HFF-Myc (cell line): ENCODE measurements around the gene TAF11.

ENCODE experiments used
- DNase-seq: peaks from one replicate; pipeline ENCODE4 v3.0.0-alpha.2; 2011; ENCODE audit warnings: low read depth; ENCODE audit errors: extremely low read depth
- H3K4me3 ChIP-seq: replicated peaks from 2 replicates; pipeline ENCODE4 v1.5.1; 2011; ENCODE audit warnings: low read depth, mild to moderate bottlenecking, control low read depth, low read length
- TF ChIP-seq, protein P1 (sequence below): IDR thresholded peaks from 2 replicates; pipeline ENCODE4 v1.5.1; 2012; ENCODE audit warnings: mild to moderate bottlenecking, low read depth, low read length, control low read depth; ENCODE audit errors: missing control alignments

The TAF11 gene

GRCh38 chr6:34916348-34916967 lies 28.6 kb upstream of the TAF11 start:
- TF ChIP-seq, protein P1, sequence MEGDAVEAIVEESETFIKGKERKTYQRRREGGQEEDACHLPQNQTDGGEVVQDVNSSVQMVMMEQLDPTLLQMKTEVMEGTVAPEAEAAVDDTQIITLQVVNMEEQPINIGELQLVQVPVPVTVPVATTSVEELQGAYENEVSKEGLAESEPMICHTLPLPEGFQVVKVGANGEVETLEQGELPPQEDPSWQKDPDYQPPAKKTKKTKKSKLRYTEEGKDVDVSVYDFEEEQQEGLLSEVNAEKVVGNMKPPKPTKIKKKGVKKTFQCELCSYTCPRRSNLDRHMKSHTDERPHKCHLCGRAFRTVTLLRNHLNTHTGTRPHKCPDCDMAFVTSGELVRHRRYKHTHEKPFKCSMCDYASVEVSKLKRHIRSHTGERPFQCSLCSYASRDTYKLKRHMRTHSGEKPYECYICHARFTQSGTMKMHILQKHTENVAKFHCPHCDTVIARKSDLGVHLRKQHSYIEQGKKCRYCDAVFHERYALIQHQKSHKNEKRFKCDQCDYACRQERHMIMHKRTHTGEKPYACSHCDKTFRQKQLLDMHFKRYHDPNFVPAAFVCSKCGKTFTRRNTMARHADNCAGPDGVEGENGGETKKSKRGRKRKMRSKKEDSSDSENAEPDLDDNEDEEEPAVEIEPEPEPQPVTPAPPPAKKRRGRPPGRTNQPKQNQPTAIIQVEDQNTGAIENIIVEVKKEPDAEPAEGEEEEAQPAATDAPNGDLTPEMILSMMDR = no peak
- DNase-seq = no peak
- H3K4me3 ChIP-seq = no peak overlapping the region

DNA sequence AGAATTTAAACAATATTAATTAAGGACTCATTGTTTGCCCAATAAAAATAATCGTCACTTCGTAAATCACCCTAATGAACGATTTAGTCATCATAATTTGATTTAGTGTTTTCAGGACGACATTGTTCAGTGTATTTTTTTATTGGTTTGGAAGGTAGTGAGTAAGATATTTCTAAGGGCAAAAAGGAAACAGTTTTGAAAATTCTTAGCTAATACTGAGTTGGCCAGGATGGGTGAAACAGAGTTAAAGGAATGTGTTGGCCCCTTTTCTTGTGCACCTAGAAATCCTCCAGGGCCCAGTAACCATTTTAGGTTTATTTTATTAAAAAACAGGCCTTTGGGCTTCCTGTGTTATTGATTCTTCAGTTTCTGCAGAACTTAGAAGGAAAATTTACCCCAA lies 26.5 kb upstream of the TAF11 start:
- no peak for DNase-seq
- no peak overlapping the region for H3K4me3 ChIP-seq
- TF ChIP-seq, protein P1 = no peak

GRCh38 chr6:34912715-34913464 lies 25.0 kb upstream of the TAF11 start:
- no peak for DNase-seq
- H3K4me3 ChIP-seq = no peak overlapping the region
- TF ChIP-seq, protein P1 = no peak

DNA sequence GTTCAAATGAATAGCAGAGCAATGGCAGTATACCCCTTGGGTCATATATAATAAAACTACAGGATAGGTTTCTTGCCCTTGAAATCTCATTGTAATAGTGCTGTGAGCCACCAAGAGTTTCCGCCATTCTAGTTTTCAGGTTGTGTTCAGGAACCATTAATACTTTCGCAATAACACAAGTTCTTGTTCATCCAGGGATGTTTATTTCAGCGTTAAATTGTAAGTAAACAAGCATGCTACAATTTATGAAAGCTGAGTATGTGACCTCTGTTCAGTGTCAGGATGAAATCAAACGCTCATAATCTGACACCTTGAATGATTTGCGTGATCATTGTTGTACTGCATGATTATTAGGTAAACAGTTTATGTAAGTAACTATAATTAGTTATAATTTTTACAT lies 24.0 kb upstream of the TAF11 start:
- TF ChIP-seq, protein P1 = no peak
- DNase-seq = no peak
- no peak overlapping the region for H3K4me3 ChIP-seq

GRCh38 chr6:34909320-34909883 lies 21.6 kb upstream of the TAF11 start:
- H3K4me3 ChIP-seq = no peak overlapping the region
- no peak for DNase-seq
- TF ChIP-seq, protein P1 = no peak

DNA sequence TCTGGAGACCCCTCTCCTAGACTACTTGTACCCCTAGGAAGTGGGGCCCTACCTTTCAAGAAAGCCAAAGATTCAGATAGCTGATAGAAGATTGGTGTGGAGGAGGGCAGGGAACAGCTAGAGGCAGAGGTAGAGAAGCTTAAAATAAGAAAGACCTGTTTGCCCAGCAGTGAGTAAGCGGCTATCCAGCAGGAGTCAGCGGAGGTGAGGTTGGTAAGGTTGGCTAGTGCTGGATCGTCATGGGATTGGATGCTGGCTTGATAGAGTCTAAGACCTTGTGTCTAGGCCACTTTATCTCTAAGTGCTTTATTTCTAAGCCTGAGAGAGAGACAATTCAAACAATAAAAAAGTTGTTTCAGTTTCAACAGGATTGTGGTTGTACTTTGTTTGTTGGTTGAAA lies 20.4 kb upstream of the TAF11 start:
- no peak overlapping the region for H3K4me3 ChIP-seq
- TF ChIP-seq, protein P1 = no peak
- DNase-seq = no peak
